ENCODE measurements around the gene CXCL1. TPM values are rescaled to one million over a fixed set of nuclear protein-coding genes. Genes with fewer than 3 reads are reported as not detected.
A peak's percentile ranks its signal among the peaks of the same experiment; 100 is the strongest.

CXCL1 gene
- total and polyA plus RNA-seq, 2 donors (not counting 1 experiment from before 2014, with no cell fraction given): 1.4 to 1.5 TPM

DNA sequence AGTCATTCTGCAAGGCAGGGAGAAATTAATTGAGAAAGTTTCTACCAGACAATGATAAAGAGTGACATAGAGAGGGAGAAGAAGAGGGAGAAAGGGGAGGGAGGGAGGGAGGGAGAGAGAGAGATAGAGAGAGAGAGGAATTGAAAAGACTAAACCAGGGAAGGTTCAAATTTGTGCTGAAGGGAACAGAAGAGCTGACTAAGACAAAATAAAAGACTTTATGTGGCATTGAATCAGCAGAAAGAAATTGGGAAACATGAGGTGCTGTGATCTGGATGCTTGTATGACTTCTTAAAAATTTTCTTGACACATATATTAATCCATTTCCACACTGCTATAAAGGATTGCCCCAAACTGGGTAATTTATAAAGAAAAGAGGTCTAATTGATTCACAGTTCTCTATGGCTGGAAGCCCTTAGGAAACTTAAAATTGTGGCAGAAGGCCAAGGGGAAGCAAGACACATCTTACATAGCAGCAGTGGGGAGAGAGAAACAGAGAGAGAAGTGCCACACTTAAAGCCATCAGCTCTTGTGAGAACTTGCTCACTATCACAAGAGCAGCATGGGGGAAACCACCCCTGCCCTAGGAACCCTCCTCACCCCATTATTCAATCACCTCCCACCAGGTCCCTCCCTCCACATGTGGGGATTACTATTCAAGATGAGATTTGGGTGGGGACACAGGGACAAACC lies 46.2 kb upstream of the CXCL1 start:
- no peak overlapping the region for H3K27ac ChIP-seq (ENCODE audit: insufficient read depth, low read length)
- no peak overlapping the region for H2AFZ ChIP-seq (ENCODE audit: low read length)
- no peak overlapping the region for H3K4me3 ChIP-seq (replicated peaks in 1 of 4; ENCODE audit: control extremely low read depth in 1 of 4, insufficient read depth in 1 of 4, low read depth in 3 of 4, low read length in 4 of 4)
- no peaks in the 10 kb centered on the region for H3K36me3 ChIP-seq (ENCODE audit: control insufficient read depth, insufficient read depth, low read length)
- no peak overlapping the region for H3K9ac ChIP-seq (ENCODE audit: insufficient read depth, low read length)
- no peak for DNase-seq (ENCODE audit: low read depth in 2 of 2)
- no peak for TF ChIP-seq EZH2 (IDR thresholded peaks at IDR 0.05; ENCODE audit: low read length, missing control alignments)
- H3K79me2 ChIP-seq (ENCODE audit: control insufficient read depth, insufficient read depth, low read length): no peaks in the 10 kb centered on the region
- H3K9me3 ChIP-seq (ENCODE audit: control insufficient read depth, insufficient read depth, low read depth, low read length): no peaks in the 10 kb centered on the region
- no peak overlapping the region for H3K4me2 ChIP-seq (ENCODE audit: extremely low read depth, insufficient read depth, low read length)
- H3K27me3 ChIP-seq (ENCODE audit: control insufficient read depth, insufficient read depth, low read length): no peaks in the 10 kb centered on the region
- H3K4me1 ChIP-seq (ENCODE audit: control insufficient read depth, extremely low read depth, insufficient read depth, low read length): no peaks in the 10 kb centered on the region
- H4K20me1 ChIP-seq (ENCODE audit: control insufficient read depth, extremely low read depth, insufficient read depth, low read length): no peaks in the 10 kb centered on the region

DNA sequence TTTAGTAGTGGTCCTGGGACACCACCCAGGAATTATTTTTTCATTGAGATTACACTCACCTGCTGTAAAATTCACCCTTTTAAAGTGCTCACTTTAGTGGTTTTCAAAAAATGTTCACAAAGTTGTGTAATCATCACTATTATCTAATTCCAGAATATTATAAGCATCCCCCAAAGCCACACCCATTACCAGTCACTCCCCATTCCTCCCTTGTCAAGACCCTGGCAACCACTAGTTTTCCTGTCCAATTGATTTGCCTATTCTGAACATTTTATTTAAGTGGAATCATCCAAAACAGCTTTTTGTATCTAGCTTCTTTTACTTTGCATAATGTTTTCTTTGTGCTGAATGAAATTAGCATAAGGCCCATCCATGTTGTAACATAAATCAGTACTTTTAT lies 45.4 kb upstream of the CXCL1 start:
- no peaks in the 10 kb centered on the region for H3K9me3 ChIP-seq (ENCODE audit: control insufficient read depth, insufficient read depth, low read depth, low read length)
- H4K20me1 ChIP-seq (ENCODE audit: control insufficient read depth, extremely low read depth, insufficient read depth, low read length): no peaks in the 10 kb centered on the region
- no peak overlapping the region for H3K4me3 ChIP-seq (replicated peaks in 1 of 4; ENCODE audit: control extremely low read depth in 1 of 4, insufficient read depth in 1 of 4, low read depth in 3 of 4, low read length in 4 of 4)
- H3K9ac ChIP-seq (ENCODE audit: insufficient read depth, low read length): no peak overlapping the region
- H3K4me1 ChIP-seq (ENCODE audit: control insufficient read depth, extremely low read depth, insufficient read depth, low read length): no peaks in the 10 kb centered on the region
- no peaks in the 10 kb centered on the region for H3K36me3 ChIP-seq (ENCODE audit: control insufficient read depth, insufficient read depth, low read length)
- no peaks in the 10 kb centered on the region for H3K27me3 ChIP-seq (ENCODE audit: control insufficient read depth, insufficient read depth, low read length)
- H3K4me2 ChIP-seq (ENCODE audit: extremely low read depth, insufficient read depth, low read length): no peak overlapping the region
- no peak overlapping the region for H2AFZ ChIP-seq (ENCODE audit: low read length)
- peak in 1 of 2 donors; percentile 16 for DNase-seq (ENCODE audit: low read depth in 2 of 2)
- H3K27ac ChIP-seq (ENCODE audit: insufficient read depth, low read length): no peak overlapping the region
- TF ChIP-seq, protein P1, sequence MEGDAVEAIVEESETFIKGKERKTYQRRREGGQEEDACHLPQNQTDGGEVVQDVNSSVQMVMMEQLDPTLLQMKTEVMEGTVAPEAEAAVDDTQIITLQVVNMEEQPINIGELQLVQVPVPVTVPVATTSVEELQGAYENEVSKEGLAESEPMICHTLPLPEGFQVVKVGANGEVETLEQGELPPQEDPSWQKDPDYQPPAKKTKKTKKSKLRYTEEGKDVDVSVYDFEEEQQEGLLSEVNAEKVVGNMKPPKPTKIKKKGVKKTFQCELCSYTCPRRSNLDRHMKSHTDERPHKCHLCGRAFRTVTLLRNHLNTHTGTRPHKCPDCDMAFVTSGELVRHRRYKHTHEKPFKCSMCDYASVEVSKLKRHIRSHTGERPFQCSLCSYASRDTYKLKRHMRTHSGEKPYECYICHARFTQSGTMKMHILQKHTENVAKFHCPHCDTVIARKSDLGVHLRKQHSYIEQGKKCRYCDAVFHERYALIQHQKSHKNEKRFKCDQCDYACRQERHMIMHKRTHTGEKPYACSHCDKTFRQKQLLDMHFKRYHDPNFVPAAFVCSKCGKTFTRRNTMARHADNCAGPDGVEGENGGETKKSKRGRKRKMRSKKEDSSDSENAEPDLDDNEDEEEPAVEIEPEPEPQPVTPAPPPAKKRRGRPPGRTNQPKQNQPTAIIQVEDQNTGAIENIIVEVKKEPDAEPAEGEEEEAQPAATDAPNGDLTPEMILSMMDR (conservative IDR thresholded peaks at IDR 0.05 in 1 of 2, IDR thresholded peaks at IDR 0.05 in 1 of 2; ENCODE audit: low read depth in 1 of 2, low read length in 2 of 2): no peak
- TF ChIP-seq EZH2 (IDR thresholded peaks at IDR 0.05; ENCODE audit: low read length, missing control alignments): no peak
- H3K79me2 ChIP-seq (ENCODE audit: control insufficient read depth, insufficient read depth, low read length): no peaks in the 10 kb centered on the region

DNA sequence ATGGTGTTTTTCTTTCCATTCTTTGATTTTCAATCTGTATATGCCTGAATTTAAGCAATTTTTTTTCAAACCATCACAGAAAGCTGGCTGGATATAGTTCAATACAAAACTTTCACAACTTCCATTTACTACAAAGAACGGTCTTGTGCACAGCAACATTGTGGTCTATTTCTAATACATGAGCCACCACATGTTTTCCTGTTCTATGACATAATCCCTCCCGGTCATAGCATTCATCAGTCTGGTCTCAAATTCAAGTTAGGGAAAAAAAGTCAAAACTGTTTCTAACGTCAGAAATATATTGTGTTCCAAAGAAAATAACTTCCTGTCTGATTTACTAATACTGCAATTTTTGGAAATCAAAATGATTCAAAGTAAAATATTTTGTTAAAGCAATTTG lies 40.2 kb upstream of the CXCL1 start:
- Histone ChIP-seq H3K4me2 (ENCODE audit: extremely low read depth, insufficient read depth, low read length) (no peak overlapping the region), H2AFZ (ENCODE audit: low read length) (no peak overlapping the region), H3K9ac (ENCODE audit: insufficient read depth, low read length) (no peak overlapping the region), H3K4me3 (replicated peaks in 1 of 4; ENCODE audit: control extremely low read depth in 1 of 4, insufficient read depth in 1 of 4, low read depth in 3 of 4, low read length in 4 of 4) (no peak overlapping the region), H3K27me3 (ENCODE audit: control insufficient read depth, insufficient read depth, low read length) (no peaks in the 10 kb centered on the region), H3K27ac (ENCODE audit: insufficient read depth, low read length) (no peak overlapping the region), H3K79me2 (ENCODE audit: control insufficient read depth, insufficient read depth, low read length) (no peaks in the 10 kb centered on the region), H4K20me1 (ENCODE audit: control insufficient read depth, extremely low read depth, insufficient read depth, low read length) (no peaks in the 10 kb centered on the region), H3K36me3 (ENCODE audit: control insufficient read depth, insufficient read depth, low read length) (no peaks in the 10 kb centered on the region), H3K9me3 (ENCODE audit: control insufficient read depth, insufficient read depth, low read depth, low read length) (no peaks in the 10 kb centered on the region), H3K4me1 (ENCODE audit: control insufficient read depth, extremely low read depth, insufficient read depth, low read length) (peaks cover 7% of the 10 kb centered on the region)
- DNase-seq (ENCODE audit: low read depth in 2 of 2): peak; percentile 42 to 80
- no peak for TF ChIP-seq EZH2 (IDR thresholded peaks at IDR 0.05; ENCODE audit: low read length, missing control alignments)
- TF ChIP-seq, protein P1 (conservative IDR thresholded peaks at IDR 0.05 in 1 of 2, IDR thresholded peaks at IDR 0.05 in 1 of 2; ENCODE audit: low read depth in 1 of 2, low read length in 2 of 2): no peak
